ENCODE results near the gene USP53. TPM values are rescaled to one million over a fixed set of nuclear protein-coding genes. Genes with fewer than 3 reads are reported as not detected.

The USP53 gene
- total RNA-seq, 1 donor from 2014 or later, result 39.9 TPM

GRCh38 chr4:119302073-119302832 is 89.7 kb downstream of the USP53 start:
- DNase-seq, result no peak
- H3K4me1 ChIP-seq, result peaks cover 42% of the 10 kb centered on the region
- no peak overlapping the region for H3K4me3 ChIP-seq
- peak overlapping the region; percentile 98 for H3K27ac ChIP-seq (replicated peaks)
- intact Hi-C loops (cut with micrococcal nuclease), result no loop called here
- TF ChIP-seq, protein P1, sequence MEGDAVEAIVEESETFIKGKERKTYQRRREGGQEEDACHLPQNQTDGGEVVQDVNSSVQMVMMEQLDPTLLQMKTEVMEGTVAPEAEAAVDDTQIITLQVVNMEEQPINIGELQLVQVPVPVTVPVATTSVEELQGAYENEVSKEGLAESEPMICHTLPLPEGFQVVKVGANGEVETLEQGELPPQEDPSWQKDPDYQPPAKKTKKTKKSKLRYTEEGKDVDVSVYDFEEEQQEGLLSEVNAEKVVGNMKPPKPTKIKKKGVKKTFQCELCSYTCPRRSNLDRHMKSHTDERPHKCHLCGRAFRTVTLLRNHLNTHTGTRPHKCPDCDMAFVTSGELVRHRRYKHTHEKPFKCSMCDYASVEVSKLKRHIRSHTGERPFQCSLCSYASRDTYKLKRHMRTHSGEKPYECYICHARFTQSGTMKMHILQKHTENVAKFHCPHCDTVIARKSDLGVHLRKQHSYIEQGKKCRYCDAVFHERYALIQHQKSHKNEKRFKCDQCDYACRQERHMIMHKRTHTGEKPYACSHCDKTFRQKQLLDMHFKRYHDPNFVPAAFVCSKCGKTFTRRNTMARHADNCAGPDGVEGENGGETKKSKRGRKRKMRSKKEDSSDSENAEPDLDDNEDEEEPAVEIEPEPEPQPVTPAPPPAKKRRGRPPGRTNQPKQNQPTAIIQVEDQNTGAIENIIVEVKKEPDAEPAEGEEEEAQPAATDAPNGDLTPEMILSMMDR (IDR thresholded peaks at IDR 0.05; ENCODE audit: borderline replicate concordance), result no peak
- no peaks in the 10 kb centered on the region for H3K27me3 ChIP-seq (ENCODE audit: low read depth)
- no peaks in the 10 kb centered on the region for H3K9me3 ChIP-seq (replicated peaks)
- H3K36me3 ChIP-seq, result peaks cover 14% of the 10 kb centered on the region

DNA sequence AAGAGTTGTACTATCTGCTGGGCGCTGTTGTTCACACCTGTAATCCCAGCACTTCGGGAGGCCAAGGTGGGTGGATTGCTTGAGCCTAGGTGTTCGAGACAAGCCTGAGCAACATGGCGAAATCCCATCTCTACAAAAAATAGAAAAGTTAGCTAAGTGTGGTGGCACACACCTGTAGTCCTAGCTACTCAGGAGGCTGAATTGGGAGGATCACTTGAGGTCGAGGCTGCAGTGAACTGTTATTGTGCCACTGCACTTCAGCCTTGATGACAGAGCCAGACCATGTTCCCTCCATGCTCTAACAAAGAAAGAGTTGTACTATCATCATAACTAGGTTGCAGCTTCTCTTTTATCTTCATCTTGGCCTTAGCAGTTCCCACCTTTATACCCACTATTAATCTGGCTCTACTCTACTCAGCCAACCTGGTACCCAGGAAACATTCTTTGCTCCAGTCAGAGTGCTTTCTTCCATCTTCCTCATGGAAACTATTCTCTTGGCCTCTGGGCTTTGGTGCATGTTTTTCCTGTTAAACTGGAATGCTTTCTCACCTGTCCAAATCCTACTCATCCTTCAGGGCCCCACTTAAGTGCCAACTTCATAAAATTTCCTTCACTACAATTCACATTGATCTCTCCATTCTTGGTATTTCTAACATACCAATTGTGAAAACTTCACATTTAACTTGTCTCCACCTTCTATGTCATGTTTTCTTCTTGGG is 91.2 kb downstream of the USP53 start:
- intact Hi-C loops (cut with micrococcal nuclease), result no loop called here
- no peak overlapping the region for H3K4me3 ChIP-seq
- TF ChIP-seq, protein P1 (IDR thresholded peaks at IDR 0.05; ENCODE audit: borderline replicate concordance), result no peak
- H3K27me3 ChIP-seq (ENCODE audit: low read depth), result no peaks in the 10 kb centered on the region
- no peaks in the 10 kb centered on the region for H3K36me3 ChIP-seq
- peaks cover 31% of the 10 kb centered on the region for H3K4me1 ChIP-seq
- no peaks in the 10 kb centered on the region for H3K9me3 ChIP-seq (replicated peaks)
- no peak overlapping the region for H3K27ac ChIP-seq (replicated peaks)
- no peak for DNase-seq

DNA sequence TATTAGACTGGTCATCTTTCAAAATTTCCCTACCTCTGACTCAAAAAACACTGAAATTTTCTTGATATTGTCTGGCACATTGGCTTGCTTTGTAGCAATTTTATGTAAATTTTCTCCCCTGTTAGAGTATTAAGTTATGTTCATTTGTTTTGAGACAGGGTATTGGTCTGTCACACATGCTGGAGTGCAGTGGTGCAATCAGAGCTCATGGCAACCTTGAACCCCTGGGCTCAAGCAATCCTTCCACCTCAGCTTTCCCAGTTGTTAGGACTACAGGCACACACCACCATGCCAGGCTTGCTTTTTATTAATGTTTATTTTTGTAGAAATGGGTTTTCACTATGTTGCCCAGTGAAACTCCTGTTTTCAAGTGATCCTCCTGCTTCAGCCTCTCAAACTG is 91.9 kb downstream of the USP53 start:
- H3K27ac ChIP-seq (replicated peaks), result no peak overlapping the region
- no peak for DNase-seq
- no peaks in the 10 kb centered on the region for H3K36me3 ChIP-seq
- no peak overlapping the region for H3K4me3 ChIP-seq
- H3K27me3 ChIP-seq (ENCODE audit: low read depth), result no peaks in the 10 kb centered on the region
- intact Hi-C loops (cut with micrococcal nuclease), result no loop called here
- H3K9me3 ChIP-seq (replicated peaks), result no peaks in the 10 kb centered on the region
- TF ChIP-seq, protein P1 (IDR thresholded peaks at IDR 0.05; ENCODE audit: borderline replicate concordance), result no peak
- peaks cover 24% of the 10 kb centered on the region for H3K4me1 ChIP-seq

GRCh38 chr4:119307606-119308005 is 95.1 kb downstream of the USP53 start:
- Histone ChIP-seq H3K4me1 (peaks cover 4% of the 10 kb centered on the region), H3K27me3 (ENCODE audit: low read depth) (no peaks in the 10 kb centered on the region), H3K9me3 (replicated peaks) (no peaks in the 10 kb centered on the region), H3K36me3 (no peaks in the 10 kb centered on the region), H3K4me3 (no peak overlapping the region), H3K27ac (replicated peaks) (no peak overlapping the region)
- intact Hi-C loops (cut with micrococcal nuclease), result no loop called here
- DNase-seq, result no peak
- TF ChIP-seq, protein P1 (IDR thresholded peaks at IDR 0.05; ENCODE audit: borderline replicate concordance), result no peak

GRCh38 chr4:119310826-119311225 is 98.3 kb downstream of the USP53 start:
- TF ChIP-seq, protein P1 (IDR thresholded peaks at IDR 0.05; ENCODE audit: borderline replicate concordance), result no peak
- Histone ChIP-seq H3K27ac (replicated peaks) (no peak overlapping the region), H3K4me1 (peaks cover 4% of the 10 kb centered on the region), H3K4me3 (no peak overlapping the region), H3K9me3 (replicated peaks) (no peaks in the 10 kb centered on the region), H3K36me3 (no peaks in the 10 kb centered on the region), H3K27me3 (ENCODE audit: low read depth) (no peaks in the 10 kb centered on the region)
- no peak for DNase-seq
- intact Hi-C loops (cut with micrococcal nuclease), result loop anchor here (10.0 kb wide), 1 partner anchor 744 kb away; no protein-coding TSS in a partner anchor
